ENCODE results near the gene MARF1. TPM values are rescaled to one million over a fixed set of nuclear protein-coding genes. Genes with fewer than 3 reads are reported as not detected.
A peak's percentile ranks its signal among the peaks of the same experiment; 100 is the strongest.
"Not testable (repeated sequence)": the region's sequence is repeated elsewhere in the genome, so short reads cannot be mapped to it uniquely, and the experiment has no call there.

The MARF1 gene
- total RNA-seq, 4 donors from 2014 or later, result 20.7 to 53.9 (median 29.3) TPM

DNA sequence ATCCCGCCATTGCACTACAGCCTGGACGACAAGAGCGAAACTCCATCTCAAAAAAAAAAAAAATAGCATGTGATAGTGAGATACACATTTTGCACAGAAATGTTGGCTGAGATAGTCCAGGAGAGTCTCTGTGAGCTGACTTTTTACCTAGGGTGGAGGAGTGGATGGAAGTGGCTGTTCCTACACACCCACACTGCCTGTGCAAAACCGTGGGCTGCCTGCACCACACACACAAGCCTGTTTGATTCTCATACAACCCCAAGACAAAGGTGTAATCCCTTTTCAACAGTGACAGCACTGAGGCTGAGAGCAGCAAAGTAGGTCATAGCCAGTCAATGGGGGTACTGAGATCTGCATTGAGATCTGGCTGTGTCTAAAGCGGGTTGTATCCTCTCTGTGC is 86.8 kb downstream of the MARF1 start:
- TF ChIP-seq, protein P1, sequence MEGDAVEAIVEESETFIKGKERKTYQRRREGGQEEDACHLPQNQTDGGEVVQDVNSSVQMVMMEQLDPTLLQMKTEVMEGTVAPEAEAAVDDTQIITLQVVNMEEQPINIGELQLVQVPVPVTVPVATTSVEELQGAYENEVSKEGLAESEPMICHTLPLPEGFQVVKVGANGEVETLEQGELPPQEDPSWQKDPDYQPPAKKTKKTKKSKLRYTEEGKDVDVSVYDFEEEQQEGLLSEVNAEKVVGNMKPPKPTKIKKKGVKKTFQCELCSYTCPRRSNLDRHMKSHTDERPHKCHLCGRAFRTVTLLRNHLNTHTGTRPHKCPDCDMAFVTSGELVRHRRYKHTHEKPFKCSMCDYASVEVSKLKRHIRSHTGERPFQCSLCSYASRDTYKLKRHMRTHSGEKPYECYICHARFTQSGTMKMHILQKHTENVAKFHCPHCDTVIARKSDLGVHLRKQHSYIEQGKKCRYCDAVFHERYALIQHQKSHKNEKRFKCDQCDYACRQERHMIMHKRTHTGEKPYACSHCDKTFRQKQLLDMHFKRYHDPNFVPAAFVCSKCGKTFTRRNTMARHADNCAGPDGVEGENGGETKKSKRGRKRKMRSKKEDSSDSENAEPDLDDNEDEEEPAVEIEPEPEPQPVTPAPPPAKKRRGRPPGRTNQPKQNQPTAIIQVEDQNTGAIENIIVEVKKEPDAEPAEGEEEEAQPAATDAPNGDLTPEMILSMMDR (IDR thresholded peaks at IDR 0.05), result no peak
- ATAC-seq (ENCODE audit: low FRiP score), result no peak

DNA sequence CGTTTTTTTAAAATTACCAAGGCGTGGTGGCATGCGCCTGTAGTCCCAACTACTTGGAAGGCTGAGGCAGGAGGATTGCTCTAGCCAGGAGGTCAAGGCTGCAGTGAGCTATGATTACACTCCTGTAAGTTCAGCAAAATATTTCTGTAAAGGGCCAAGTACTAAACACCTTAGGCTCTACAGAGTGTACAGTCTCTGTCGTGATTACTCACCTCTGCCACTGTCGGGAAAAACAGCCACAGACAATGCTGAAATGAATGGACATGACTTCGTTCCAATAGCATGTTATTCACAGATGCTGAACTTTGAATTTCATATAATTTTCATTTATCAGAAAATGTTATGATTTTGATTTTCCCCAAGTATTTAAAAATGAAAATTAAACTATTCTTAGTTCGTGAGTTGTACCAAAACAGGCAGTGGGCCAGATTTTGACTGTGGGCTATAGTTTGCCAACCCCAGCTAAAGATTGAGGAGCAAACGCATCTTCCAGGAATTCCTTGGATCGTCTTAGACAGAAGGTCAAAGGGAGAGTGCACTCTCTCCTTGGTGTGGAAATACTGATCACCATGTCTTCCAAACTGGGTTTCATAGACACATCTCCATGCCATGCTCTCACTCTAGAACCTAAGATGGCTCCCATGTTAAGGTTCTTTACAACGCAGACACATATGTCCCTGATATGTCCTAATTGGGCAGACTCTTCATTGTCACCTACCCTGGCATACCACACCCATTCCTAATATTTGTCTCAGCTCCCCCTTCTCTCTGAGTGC is 89.5 kb downstream of the MARF1 start:
- ATAC-seq (ENCODE audit: low FRiP score), result peak; percentile 71
- no peak for DNase-seq (ENCODE audit: low spot score)
- TF ChIP-seq, protein P1 (IDR thresholded peaks at IDR 0.05), result no peak

More for the DNA sequence above, 86.8 kb downstream of the MARF1 start:
- no peak for DNase-seq (ENCODE audit: low spot score)

- ATAC-seq (ENCODE audit: low FRiP score), result no peak
- TF ChIP-seq, protein P1 (IDR thresholded peaks at IDR 0.05), result no peak
Observed at GRCh38 chr16:15552507-15552906, 90.4 kb downstream of the MARF1 start.

DNA sequence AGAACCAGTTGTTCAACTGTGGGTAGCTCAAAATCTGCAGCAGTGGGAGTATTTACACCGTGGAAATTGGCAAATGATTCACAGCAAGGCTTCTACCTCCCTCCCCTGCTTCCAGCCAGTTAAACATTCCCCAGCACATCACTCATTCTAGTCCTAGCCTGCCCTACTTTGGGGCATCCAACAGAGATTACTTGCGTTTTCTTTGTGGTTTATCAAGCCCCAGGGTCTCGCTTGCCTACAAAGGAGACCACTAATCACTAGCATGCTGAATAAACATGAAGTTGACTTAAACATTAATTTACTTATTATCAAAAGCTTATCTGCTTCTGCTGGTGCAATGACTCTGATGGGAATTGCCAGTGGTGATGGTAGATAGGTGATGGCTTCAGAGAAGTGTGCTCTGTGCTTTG is 94.5 kb downstream of the MARF1 start:
- DNase-seq (ENCODE audit: low spot score) (no peak), ATAC-seq (ENCODE audit: low FRiP score) (no peak)
- TF ChIP-seq, protein P1 (IDR thresholded peaks at IDR 0.05), result no peak

More at GRCh38 chr16:15552507-15552906, 90.4 kb downstream of the MARF1 start:
- no peak for DNase-seq (ENCODE audit: low spot score)

DNA sequence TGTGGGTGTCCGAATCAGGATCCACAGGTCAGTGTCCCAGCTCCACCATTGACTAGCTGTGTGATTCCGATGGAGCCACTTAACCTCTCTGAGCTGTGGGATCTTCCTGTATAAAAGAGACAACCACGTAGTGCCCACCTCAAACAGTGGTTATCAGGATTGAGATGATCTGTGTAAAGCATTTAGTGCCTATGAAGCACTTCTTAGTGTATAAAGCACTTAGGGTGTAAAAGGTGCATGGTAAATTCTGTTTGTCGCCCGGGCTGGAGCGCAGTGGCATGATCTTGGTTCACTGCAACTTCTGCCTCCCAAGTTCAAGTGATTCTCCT is 95.2 kb downstream of the MARF1 start:
- no peak for ATAC-seq (ENCODE audit: low FRiP score)

GRCh38 chr16:15547072-15547767 is 95.7 kb downstream of the MARF1 start:
- not testable (repeated sequence) for DNase-seq (ENCODE audit: low spot score); ATAC-seq (ENCODE audit: low FRiP score)

More for the DNA sequence above, 95.2 kb downstream of the MARF1 start:
- TF ChIP-seq, protein P1 (IDR thresholded peaks at IDR 0.05), result no peak
- no peak for DNase-seq (ENCODE audit: low spot score)

GRCh38 chr16:15545544-15545943 is 97.4 kb downstream of the MARF1 start:
- ATAC-seq (ENCODE audit: low FRiP score) (no peak), DNase-seq (ENCODE audit: low spot score) (no peak)
- TF ChIP-seq, protein P1 (IDR thresholded peaks at IDR 0.05), result no peak
